ENCODE data around the gene NT5C.
"Not testable (repeated sequence)": the region's sequence is repeated elsewhere in the genome, so short reads cannot be mapped to it uniquely, and the experiment has no call there.

Gene NT5C

DNA sequence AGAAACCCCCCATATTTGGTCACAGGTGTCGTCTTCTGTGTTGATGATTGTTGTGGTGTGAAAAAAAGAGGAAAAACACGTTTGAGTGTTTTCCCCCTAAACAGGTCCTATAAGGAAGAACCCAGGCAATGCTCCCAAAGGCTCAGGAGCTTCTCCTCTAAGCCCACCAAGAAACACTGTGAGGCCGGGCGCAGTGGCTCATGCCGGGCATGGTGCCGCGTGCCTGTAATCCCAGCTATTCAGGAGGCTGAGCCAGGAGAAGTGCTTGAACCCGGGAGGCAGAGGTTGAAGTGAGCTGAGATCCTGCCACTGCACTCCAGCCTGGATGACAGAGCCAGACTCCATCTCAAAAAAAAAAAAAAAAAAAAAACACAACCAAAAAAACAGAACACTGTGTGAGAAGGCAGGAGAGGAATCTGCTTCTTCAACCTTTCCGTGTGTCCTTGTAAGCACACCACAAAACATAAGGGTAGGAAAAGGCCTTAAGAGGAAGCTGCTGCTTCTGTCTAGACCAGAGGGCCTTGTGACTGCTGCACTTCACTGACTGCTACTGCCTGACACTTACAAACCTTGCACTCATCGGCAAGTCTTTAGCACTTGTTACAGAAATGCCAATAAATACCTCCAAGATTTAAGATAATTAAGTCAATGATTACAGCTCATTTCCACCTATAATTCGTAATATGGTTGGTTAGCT, 13.4 kb upstream of the NT5C start:
- DNase-seq (ENCODE audit: low spot score): no peak

DNA sequence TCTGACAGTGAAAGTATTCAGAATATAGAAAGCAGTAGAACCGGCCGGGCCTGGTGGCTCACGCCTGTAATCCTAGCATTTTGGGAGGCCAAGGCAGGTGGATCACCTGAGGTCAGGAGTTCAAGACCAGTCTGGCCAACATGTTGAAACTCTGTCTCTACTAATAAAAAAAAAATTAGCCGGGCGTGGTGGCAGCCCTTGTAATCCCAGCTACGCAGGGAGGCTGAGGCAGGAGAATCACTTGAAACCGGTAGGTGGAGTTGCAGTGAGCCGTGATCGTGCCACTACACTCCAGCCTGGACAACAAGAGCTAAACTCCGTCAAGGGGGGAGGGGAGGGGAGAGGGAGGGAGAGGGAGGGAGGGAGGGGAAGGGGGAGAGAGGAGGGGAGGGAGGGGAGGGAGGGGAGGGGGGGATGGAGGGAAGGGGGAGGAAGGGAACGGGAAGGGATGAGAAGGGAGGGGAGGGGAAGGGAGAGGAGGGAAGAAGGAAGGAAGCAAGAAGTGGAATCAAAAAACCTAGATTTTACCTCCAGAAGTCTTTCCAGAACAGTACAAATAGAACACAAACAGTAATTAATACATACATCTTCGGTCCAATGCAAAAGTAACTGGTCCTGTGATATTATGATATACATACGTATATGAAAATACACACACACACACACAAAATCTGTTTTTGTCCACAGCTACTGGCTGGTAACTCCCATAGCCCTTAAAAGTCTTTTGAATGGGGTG, 10.9 kb upstream of the NT5C start:
- DNase-seq (ENCODE audit: low spot score): no peak

DNA sequence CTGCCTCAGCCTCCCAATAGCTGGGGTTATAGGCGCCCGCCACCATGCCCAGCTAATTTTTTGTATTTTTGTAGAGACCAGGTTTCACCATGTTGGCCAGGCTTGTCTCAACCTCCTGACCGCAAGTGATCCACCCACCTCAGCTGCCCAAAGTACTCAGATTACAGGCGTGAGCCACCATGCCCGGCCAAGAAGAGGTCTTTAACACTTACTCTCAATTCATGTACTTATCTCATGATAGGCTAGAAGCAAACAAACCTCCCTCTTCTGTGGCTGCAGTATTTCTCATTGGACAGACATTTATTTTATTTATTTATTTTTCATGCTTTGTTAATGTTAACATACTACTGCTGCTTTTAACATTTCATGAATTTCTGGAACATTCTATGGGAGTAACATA, 7.0 kb upstream of the NT5C start:
- no peak for DNase-seq (ENCODE audit: low spot score)

DNA sequence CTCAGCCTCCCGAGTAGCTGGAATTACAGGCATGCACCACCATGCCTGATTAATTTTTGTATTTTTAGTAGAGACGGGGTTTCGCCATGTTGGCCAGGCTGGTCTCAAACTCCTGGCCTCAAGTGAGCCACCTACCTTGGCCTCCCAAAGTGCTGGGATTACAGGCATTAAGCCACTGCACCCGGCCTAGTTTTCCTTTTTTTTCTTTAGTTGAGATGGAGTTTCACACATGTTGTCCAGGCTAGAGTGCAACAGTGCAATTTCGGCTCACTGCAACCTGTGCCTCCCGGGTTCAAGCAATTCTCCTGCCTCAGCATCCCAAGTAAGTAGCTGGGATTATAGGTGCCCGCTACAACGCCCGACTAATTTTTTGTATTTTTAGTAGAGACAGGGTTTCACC, 6.2 kb upstream of the NT5C start:
- DNase-seq (ENCODE audit: low spot score): not testable (repeated sequence)

DNA sequence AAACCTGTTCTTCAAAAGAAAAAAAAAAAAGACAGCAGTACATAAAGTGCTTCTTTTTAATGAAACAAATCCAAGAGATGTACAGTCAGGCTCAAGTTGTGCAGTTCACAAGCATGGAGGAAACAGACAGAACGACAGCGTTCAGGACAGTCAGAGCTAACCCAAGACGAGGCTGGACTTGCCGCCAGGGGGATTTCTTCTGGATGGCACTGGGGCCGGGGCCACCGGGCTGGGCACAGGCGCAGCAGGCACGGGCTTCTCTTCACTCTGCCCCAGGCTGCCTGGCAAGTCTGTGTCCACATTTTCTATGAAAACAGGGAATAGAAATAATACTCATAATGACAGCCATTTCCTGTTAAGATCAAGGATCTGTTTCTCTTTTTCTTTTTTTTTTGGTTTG, 4.4 kb upstream of the NT5C start:
- DNase-seq (ENCODE audit: low spot score): no peak

DNA sequence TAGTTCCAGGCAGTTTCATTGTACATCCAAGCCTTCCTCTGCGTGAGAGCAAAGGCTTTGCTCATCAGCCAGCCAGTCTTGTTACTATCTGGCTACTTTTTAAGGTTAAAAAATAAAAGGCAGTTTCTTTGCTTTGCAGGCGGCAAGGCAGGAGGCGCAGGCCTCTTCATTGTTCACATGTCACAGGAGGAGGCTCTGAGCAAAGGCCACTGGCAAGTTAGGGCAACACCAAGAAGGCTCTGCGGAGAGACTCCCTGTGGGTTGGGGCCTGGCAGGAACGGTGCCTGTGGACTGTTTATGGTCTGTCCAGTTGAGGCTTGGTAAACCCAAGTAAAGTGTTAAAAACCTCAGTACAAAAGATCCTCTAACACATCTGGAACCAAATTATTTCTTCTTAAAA, 3.9 kb upstream of the NT5C start:
- DNase-seq (ENCODE audit: low spot score): no peak

DNA sequence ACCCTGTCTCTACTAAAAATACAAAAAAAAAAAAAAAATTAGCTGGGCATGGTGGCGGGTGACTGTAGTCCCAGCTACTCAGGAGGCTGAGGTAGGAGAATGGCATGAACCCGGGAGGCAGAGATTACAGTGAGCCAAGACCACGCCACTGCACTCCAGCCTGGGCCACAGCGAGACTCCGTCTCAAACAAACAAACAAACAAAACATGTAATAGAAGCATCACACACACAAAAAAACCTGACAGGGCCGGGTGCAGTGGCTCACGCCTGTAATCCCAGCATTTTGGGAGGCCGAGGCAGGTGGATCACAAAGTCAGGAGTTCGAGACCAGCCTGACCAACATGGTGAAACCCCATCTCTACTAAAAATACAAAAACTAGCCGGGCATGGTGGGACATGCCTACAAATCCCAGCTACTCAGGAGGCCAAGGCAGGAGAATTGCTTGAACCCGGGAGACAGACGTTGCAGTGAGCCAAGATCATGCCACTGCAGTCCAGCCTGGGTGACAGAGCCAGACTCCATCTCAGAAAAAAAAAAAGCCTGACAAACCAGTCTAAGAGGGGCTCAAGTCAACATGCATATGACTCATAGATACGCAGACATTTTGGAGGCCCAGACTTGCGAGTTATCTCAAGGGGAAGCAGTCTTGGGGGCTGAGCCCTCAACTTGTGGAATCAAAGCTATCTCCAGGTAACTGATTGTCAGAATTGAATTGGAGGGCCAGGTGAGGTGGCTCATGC, 2.2 kb upstream of the NT5C start:
- DNase-seq (ENCODE audit: low spot score): not testable (repeated sequence)

DNA sequence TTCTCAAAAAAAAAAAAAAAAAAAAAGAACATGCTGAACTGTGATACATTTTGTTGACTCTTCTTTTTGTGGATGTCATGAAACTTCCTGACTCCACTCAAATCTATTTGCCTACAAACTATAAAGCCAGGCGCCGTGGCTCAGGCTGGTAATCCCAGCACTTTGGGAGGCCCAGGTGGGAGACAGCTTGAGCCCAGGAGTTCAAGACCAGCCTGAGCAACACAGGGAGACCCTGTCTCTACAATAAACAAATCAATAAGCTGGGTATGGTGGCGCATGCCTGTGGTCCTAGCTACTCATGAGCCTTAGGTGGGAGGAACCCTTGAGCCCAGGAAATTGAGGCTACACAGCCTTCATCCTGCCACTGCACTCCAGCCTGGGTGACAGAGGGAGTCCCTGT, 1.5 kb upstream of the NT5C start:
- DNase-seq (ENCODE audit: low spot score): no peak

DNA sequence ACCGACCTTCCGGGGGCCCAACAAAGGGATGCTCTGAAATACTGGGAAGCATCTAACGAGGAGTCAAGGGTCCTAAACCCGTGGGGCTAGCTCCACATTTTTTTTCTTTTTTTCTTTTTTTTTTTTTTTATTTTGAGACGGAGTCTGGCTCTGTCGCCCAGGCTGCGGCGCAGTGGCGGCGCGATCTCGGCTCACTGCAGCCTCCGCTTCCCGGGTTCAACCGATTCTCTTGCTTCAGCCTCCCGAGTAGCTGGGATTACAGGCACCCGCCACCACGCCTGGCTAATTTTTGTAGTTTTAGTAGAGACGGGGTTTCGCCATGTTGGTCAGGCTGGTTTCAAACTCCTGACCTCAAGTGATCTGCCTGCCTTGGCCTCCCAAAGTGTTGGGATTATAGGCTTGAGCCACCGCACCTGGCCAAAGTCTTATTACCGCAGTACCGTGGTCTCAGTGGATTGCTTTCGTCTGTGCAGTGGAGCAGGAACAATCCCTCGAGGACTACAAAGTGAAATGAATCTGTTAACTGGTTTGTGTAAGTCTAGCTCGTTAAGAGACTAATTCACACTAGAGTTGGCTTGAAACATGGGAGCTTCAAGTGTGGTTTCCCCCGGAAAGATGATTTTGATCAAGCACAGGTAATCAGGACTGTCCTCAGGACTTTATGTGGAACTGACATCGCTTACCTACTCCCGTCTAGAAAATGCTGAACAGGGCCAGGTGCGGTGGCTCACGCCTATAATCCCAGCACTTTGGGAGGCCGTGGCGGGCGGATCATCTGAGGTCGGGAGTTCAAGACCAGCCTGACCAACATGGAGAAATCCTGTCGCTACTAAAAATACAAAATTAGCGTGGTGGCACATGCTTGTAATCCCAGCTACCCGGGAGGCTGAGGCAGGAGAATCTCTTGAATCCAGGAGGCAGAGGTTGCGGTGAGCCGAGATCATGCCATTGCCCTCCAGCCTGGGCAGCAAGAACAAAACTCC, 767 bp upstream of the NT5C start:
- not testable (repeated sequence) for DNase-seq (ENCODE audit: low spot score)

DNA sequence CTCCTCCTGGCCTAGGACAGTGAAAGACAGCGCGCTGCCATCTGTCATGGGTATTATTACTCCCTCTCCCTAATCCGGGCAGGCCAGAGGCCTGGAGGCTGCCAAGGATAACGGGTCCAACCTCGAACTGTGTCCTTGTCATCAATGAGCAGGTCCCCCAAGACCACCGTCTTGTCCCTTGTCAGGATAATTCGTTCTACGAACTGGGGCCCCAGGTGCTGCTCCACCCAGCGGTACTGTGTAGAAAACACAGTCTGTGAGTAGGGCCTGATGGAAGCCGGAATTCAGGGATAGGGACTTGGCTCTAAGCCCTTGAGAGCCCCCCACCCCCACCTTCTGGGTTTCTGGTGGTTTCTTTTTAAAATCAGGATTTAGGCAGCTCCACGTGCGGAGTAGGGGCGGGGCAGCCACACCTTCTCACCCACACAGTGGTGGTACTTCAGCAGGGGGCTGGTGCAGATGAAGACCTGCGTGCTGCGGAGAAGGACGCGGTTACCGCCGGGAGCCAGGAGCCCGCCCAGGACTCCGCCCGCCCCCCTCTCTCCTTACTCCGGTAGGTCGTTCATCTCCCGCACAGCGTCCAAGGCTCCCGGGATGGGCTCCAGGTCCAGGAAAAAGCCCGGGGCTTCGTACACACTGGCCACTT, 787 bp downstream of the NT5C start:
- peak; percentile 84 for DNase-seq (ENCODE audit: low spot score)

DNA sequence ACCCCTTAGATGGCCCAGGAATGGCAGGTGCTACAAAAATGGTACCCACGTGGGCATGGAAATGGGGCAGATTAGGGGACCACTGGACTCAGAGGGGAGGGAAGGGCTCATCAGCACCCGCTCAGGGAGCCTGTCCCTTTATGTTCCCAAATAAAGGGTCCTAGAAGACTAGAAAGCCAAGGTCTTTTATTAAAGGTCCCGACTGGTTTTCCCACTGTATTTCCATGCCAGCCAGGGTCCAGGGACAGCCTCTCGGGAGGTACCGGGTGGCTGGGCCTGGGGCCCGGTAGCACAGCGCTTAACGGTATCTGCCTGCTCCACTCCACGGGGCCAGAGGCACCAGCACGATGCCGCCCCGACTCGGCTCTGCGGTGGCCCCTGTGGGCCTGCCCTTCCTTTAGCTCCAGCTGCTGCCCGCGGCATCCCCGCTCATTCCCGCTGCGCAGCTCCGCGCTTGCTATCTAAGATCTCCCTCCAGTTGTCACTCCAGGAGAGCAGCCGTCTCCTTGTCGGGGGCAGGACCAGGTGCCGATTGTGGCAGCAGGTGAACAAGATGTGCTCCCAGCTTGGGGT, 1.4 kb downstream of the NT5C start:
- DNase-seq (ENCODE audit: low spot score): no peak

DNA sequence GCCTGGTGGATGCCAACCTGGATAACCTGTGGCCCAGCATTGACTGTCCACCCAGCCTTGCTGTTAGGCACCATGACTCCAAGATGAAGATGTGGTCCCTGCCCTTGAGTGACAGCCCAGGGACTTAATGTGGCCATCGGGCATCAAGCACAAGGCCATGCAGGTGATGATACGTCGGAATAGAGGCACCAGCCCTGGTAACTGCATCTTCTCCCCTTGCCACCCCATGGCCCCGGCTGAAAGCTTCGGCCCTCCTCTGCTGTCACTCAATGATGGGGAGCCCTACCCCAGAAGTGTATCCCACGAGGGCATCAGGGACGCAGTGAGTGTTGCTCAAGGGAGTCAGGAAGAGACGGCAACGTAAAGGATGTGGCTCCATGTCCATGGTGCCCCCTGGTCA, 2.0 kb downstream of the NT5C start:
- no peak for DNase-seq (ENCODE audit: low spot score)

DNA sequence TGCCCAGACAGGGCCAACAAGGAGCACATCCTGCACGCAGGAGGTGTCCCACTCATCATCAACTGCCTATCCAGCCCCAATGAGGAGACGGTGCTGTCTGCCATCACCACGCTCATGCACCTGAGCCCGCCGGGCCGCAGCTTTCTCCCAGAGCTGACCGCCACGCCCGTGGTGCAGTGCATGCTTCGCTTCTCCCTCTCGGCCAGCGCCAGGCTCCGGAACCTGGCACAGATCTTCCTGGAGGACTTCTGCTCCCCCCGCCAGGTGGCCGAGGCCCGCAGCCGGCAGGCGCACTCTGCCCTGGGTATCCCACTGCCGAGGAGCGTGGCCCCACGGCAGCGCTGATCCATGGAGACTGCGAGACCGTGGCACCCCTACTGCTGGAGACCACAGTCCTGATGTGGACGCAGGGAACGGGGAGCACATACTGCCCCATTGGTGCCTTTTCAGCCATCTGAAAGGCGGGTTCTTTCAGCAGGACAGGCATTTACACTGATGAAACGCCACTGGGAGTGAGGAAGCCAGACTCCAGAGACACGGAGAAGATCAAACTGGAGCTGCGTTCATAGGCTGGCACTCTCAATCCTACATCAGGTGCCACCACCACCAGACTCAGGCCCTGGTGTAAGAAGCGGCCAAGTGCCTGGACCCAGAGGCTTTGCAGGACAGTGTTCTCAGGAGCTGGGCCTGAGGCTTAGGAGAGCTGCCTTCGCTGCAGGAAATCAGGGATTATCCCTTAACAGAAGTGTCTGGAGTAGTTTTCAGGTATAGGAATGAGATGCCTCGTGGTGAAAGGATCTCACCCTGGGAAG, 2.6 kb downstream of the NT5C start:
- DNase-seq (ENCODE audit: low spot score): no peak

DNA sequence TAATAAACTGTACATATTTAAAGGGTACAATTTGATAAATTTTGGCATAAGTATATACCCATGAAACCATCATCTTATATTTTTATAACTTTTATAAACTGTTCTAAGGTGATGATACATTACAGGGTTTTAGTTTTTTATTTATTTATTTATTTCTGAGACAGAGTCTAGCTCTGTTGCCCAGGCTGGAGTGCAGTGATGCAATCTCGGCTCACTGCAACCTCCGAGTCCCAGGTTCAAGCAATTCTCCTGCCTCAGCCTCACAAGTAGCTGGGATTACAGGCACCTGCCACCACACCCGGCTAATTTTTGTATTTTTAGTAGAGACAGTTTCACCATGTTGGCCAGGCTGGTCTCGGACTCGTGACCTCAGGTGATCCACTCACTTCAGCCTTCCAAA, 3.6 kb downstream of the NT5C start:
- not testable (repeated sequence) for DNase-seq (ENCODE audit: low spot score)

DNA sequence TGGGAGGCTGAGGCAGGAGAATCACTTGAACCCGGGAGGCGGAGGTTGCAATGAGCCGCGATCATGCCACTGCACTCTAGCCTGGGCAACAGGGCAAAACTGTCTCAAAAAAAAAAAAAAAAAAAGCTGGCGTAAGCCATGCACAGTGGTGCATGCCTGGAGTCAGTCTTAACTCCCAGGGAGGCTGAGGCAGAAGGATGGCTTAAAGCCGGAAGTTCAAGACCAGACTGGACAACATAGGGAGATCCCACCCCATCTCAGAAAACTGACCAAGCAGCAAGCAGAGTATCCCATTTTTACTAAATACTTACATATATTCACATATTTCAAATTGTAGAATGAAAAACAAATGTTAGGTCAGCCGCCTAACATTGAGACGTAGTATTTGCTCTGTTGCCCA, 4.6 kb downstream of the NT5C start:
- DNase-seq (ENCODE audit: low spot score): no peak

DNA sequence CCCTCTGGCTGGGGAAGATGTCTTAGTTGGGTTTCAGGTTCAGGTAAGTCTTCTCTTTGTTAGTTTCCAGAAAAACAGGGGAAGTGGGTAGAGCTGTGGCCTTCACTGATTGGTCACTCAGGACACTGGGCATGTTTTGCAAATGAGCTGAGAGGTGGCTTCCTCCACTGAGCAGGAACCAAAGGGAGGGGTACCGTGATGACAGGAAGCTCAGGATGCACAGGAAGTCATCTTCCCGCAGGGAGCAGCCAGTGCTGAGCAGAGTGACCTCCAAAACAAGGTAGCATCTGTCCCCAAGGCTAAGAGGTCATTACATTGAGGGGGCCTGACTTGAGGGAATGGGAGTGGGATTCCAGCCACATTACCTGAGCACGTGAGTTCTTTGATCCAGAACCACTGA, 5.6 kb downstream of the NT5C start:
- DNase-seq (ENCODE audit: low spot score): no peak

DNA sequence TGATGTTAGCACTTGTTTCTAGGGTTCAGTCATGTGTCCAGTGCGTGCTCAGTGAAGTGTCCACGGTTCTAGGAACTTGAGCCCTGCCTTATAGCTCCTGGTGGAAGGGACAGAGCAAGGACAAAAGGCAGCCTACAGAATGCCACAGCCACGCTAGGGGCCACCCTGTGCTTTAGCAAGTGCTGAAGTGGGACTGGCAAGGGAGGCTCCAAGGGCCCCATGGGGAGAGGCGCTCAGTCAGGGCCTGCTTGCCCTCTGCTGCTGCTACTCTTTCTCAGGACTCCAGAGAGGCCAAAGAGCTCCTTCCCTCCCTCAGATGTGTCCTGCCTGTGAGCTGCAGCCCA, 6.8 kb downstream of the NT5C start:
- DNase-seq (ENCODE audit: low spot score): no peak

DNA sequence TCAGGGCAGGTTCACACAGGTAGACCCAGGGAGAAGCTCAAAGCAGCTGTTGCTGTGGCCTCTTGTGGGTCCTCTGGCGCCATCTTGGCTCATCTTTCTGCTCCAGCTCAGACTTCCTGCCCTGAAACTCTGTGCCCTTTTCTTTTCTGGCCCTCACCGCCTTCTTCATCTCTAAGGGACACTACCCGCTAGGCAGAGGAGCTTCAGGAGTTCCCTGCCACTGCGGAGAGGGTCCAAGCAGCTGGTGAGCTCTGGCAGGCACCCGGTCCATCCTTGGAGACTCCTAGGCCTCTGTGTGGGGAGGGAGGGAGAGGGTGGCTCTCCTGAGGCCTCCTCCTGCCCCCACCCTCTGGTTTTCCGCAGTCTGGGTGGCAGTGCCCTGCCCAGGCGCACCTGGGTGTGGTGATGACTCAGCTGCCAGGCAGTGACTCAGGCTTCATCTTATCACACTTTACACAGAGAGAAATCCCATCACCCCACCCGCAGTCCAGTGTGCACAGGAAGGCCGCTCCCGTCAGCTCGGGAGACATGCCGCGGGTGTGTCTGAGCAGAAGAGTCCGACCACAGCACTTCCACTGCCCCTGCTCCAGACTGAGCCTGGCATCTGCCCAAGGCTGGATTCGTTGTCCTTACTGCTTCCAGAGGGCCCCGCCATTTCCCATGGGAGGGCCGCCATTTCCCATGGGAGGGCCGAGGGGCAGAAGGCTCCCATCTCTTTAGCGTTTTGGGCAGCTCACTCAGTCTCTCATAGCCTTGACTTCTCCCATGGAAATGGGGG, 7.3 kb downstream of the NT5C start:
- DNase-seq (ENCODE audit: low spot score): no peak

DNA sequence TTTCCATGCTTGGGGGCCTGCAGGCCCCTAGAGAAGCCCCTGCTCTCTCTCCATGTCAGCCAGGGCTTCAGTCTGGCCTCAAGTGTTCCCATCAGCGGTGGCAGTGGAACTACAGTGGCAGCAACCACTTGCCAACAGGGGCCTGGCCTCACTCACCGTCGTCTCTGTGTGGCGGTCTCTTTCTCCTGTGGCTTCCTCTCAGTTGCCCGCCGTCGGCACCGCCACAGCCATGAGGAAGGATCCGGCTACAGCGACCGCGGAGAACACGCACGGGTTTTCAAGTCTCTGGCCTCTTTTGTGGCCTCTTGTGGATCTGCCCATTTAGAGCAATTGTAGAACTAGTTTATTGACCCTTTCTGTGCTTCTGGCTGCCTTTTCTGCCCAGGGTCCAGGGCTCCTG, 13.2 kb downstream of the NT5C start:
- no peak for DNase-seq (ENCODE audit: low spot score)

All from SK-N-DZ (cell line).